ENCODE measurements around the gene LRRC1. TPM values are rescaled to one million over a fixed set of nuclear protein-coding genes. Genes with fewer than 3 reads are reported as not detected.

LRRC1 gene
- total RNA-seq, 4 donors from 2014 or later, result 23.2 to 38.5 (median 28.3) TPM

DNA sequence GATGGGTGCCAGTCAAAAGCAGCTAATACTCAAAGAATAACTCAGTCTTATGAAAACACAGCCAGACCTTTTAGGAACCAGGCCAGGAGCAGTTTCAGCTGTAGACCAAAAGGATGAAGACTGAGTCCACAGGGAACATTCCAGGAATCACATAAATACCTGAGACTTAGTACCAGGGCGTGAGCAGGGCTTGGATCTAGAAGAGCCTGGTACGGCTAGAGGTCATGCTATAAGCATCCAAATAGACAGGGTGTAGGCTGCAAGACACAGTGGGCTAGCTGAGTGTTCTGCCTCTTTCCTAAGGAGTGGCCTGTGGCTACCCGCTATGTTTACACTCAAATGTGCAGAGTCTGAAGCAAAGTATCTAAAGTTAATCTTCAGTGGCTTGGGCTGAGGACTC lies 29.5 kb upstream of the LRRC1 start:
- DNase-seq, result no peak
- Histone ChIP-seq H3K27ac (no peak overlapping the region), H3K27me3 (no peaks in the 10 kb centered on the region), H3K9me3 (no peaks in the 10 kb centered on the region), H3K36me3 (no peaks in the 10 kb centered on the region), H3K4me3 (no peak overlapping the region), H3K4me1 (no peaks in the 10 kb centered on the region)
- TF ChIP-seq POLR2A (IDR thresholded peaks at IDR 0.05), result no peak
- TF ChIP-seq CTCF (IDR thresholded peaks at IDR 0.05), result no peak
- intact Hi-C loops (cut with DNase I), result no loop called here
- 79 to 93% methylated on average over 3 of the region's 3 CpGs for WGBS, 2 donors

DNA sequence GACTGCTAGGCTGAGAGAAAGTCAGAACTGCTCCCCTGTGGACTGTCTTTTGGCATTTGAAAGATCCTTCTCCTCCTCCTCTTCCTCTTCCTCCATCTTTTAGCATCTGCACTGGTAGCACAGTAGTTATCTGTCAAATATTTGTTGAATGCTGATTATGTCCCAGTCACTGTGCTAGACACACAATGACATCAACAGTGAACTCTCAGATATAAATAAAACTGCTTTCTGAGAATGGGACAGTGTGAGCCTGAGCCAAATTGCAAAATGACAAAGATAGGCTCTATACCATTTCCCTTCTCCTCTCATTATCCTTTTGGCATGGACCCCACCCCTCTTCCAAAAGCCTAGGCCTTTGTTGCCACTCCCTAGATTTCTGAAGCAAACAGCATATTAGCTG lies 27.9 kb upstream of the LRRC1 start:
- no peak for DNase-seq
- Histone ChIP-seq H3K27ac (no peak overlapping the region), H3K9me3 (no peaks in the 10 kb centered on the region), H3K4me3 (no peak overlapping the region), H3K27me3 (no peaks in the 10 kb centered on the region), H3K36me3 (no peaks in the 10 kb centered on the region), H3K4me1 (peaks cover 0 to 10% (median 0%) of the 10 kb centered on the region in 3 donors)
- intact Hi-C loops (cut with DNase I), result no loop called here
- TF ChIP-seq POLR2A (IDR thresholded peaks at IDR 0.05) (no peak), CTCF (IDR thresholded peaks at IDR 0.05) (no peak)

GRCh38 chr6:53767941-53768340 lies 26.9 kb upstream of the LRRC1 start:
- DNase-seq, result no peak
- Histone ChIP-seq H3K4me1 (peaks cover 0 to 10% (median 0%) of the 10 kb centered on the region in 3 donors), H3K4me3 (no peak overlapping the region), H3K9me3 (no peaks in the 10 kb centered on the region), H3K27me3 (no peaks in the 10 kb centered on the region), H3K27ac (no peak overlapping the region), H3K36me3 (no peaks in the 10 kb centered on the region)
- intact Hi-C loops (cut with DNase I), result no loop called here
- TF ChIP-seq CTCF (IDR thresholded peaks at IDR 0.05) (no peak), POLR2A (IDR thresholded peaks at IDR 0.05) (no peak)
- WGBS, 2 donors, result 66 to 76% methylated on average over 4 of the region's 4 CpGs

- Histone ChIP-seq H3K4me3 (no peak overlapping the region), H3K27ac (no peak overlapping the region), H3K27me3 (no peaks in the 10 kb centered on the region), H3K36me3 (no peaks in the 10 kb centered on the region), H3K9me3 (no peaks in the 10 kb centered on the region), H3K4me1 (peaks cover 0 to 10% (median 0%) of the 10 kb centered on the region in 3 donors)
- 75 to 84% methylated on average over 2 of the region's 2 CpGs for WGBS, 2 donors
- intact Hi-C loops (cut with DNase I), result no loop called here
- DNase-seq, result no peak
- TF ChIP-seq CTCF (IDR thresholded peaks at IDR 0.05), result no peak
- TF ChIP-seq POLR2A (IDR thresholded peaks at IDR 0.05), result no peak
Observed at GRCh38 chr6:53768636-53769035, 26.2 kb upstream of the LRRC1 start.

DNA sequence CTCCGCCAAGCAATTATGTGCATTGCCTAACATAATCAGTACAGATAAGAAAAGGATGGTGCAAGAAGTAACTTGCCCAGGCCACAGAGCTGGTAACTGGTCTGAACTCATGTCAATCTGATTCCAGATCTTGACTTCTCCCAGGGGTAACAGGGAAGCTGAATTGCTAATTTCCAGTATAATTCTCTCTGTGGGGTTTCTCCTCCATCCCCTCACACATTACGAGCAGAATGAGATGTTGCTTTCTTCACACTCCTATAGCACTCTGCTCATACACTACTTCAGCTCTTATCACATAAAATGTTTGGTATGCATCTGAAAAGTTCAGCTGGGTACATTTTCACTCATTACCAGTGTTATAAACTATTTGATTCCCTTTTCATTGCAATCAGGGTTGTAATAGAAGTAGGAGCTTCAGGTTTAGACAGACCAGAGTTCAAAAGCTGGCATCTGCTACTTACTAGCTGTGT lies 24.0 kb upstream of the LRRC1 start:
- WGBS, 2 donors, result 54 to 58% methylated on average over 2 of the region's 2 CpGs

More for the DNA sequence above, 24.0 kb upstream of the LRRC1 start:
- TF ChIP-seq POLR2A (IDR thresholded peaks at IDR 0.05) (no peak), CTCF (IDR thresholded peaks at IDR 0.05) (no peak)
- Histone ChIP-seq H3K4me1 (peaks cover 0 to 10% (median 0%) of the 10 kb centered on the region in 3 donors), H3K27ac (no peak overlapping the region), H3K4me3 (no peak overlapping the region), H3K27me3 (no peaks in the 10 kb centered on the region), H3K36me3 (no peaks in the 10 kb centered on the region), H3K9me3 (peaks cover 0 to 7% (median 4%) of the 10 kb centered on the region in 3 donors)
- intact Hi-C loops (cut with DNase I), result no loop called here
- no peak for DNase-seq
